ENCODE data around the gene MECR.

Gene MECR

DNA sequence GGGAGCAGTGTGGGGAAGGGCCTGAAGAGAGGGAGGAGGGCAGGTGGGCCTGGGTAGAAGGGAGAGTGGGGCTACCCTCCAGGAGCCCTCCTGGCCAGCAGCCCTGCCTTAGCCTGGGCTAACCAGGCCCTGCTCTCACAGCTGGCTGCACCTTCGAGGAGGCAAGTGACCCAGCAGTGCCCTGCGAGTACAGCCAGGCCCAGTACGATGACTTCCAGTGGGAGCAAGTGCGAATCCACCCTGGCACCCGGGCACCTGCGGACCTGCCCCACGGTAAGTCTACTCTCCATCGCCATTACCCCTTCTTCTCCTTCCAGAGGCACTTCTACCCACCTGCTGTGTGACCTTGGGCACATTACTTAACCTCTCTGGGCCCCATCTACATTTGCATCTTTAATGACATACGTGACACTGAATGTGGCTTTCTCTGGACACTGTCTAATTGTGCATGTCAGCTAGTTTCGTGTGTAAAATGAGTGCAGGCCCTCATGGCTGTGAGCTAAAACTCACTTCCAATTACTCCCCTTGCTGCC lies 24.5 kb upstream of the MECR start:
- DNase-seq (ENCODE audit: low read depth in 2 of 2) = no peak

DNA sequence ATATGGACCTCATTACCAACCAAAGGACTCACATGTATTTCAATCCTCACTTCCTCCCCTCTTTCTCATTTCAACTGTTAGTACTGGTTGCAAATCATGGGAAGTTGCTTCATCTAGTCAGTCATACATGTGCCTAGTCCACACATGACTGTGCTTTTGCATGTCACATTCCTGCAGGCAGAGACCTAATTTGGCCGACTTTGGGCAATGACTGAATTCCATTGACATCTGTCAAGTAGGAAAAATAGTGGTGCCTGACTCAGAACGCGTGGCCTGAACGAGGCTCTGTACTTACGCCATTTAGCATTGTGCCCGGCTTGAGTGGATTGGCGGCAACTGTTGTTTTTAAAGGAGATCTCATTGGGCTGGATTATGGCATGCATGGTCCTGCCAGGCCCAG lies 23.6 kb upstream of the MECR start:
- DNase-seq (ENCODE audit: low read depth in 2 of 2) = no peak

DNA sequence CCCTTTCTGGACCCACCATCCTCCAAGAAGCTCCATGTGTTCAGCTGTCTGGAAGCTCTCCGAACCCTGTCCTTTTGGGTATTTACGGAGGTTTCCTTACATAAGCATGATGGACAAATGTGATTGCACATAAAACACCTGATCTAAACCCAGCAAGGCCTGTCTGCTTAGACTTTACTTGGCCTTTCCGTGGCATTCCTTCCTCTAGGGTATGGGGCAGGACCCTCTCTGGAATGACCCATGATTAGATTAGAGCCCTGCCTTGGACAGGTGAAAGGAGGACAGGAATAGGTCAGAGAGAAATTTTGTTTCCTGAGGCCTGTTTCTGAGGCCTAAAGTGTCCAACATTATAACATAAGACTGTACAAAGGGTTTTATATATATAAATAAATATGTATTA lies 22.4 kb upstream of the MECR start:
- DNase-seq (ENCODE audit: low read depth in 2 of 2) = no peak

DNA sequence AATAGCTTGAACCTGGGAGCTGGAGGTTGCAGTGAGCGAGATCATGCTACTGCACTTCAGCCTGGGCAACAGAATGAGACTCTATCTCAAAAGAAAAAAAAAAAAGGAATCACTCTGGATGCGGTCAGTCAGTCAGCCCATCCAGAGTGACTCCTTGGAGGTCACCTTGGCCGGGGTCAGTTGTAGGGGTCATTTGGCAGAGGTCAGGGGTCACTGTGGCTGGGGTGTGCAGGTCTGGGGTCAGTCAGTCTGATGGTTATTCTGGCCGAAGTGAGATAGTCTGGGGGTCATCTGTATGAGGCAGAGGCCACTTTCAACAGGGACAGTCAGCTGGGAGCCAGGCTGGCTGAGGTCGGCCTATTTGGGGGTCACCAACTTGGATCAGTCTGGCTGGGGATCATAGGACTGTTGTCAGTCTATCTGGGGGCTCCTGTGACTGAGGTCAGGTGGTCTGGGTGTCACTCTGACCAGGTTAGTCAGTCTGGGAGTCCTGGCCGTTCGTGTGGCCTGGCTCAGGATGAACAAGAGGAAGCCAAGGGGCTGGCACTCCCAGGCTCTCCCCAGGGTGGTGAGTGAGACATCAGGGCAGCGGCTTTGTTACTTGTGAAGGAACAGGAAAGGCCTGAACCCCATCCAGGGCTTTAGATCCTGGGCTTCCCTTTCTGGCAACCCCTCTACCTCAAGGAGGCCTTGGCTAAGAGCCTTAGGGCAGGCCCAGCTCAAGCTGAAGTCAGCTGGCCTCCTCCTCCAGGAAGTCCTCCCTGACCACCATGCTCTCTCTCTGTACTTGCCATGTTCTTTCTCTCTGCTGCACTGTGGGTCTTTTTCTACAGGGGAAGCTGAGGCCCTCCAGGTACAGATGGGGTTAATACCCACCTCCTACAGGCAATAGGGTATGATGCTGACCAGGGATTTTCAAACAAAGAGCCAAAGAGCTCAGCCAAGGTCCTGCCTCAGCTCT lies 20.7 kb upstream of the MECR start:
- no peak for DNase-seq (ENCODE audit: low read depth in 2 of 2)

DNA sequence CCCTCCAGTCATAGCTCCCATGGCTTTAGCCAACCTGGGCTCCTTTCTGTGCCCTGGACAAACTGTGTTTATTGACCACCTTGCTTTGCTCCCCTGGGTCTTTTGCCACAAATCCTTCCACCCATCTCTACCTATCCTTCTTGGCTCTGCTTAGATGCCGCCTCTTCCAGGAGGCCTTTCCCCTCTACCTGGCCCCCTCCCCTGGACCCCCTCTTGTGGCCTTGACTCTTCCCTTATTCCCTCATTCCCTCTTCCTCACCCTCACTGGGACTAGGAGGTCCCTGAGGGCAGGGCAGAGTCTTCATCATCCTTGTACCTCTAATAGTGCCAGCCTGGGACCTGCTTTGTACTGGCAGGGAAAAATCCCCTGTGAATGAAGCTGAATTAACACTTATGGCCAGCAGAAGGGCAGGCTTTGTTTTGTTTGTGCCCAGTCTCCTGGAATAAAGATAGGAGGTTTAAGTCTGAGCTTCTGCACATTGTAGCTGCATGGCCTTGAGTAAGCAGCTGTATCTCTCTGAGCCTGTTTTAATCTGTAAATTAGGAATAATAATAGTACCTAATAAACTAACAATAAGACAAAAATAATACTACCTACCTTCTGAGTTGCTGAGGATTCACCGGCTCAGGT lies 19.3 kb upstream of the MECR start:
- DNase-seq (ENCODE audit: low read depth in 2 of 2) = no peak

DNA sequence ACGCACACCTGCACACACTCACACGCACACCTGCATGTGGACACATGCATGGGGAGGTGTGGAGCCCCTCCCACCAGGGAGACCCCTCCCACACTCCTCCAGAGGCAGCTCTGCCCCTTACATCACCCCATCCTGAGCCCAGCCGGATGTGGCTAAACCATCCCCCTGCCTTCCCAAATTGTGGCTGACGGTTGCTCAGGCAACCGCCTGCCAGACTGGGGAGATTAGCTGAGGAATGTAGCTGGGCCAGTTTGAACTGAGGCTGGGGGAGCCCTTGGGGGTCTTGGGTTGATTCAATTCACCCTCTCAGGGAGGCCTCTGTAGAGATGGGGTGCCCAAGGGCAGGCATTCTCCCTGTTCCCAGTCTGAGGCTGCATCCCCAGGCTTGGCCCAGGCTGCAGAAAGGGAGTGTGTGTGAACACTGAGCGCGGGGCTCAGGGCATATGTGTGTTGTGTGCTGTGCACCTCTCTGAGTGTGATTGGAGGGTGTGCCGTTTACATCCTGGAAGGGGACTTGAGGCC lies 18.5 kb upstream of the MECR start:
- DNase-seq (ENCODE audit: low read depth in 2 of 2) = no peak

DNA sequence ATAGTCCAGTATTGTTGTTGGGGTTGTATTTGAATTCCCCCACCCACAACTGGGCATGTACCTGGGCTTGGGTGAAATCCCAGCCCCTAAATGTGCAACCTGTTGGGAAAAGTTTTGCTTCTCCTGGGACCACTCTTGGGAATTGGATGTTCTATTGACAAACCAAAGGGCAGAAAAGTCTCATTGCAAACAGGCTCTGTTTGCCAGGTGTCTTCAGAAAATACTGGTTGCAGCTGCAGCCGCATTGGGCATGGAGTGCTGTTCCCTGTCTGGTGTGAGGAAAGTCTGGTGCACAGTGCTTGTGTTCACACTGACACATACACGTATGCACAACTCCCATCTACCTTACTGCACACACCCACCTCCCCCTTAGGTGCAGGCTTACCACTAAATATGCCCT lies 17.7 kb upstream of the MECR start:
- DNase-seq (ENCODE audit: low read depth in 2 of 2) = no peak

DNA sequence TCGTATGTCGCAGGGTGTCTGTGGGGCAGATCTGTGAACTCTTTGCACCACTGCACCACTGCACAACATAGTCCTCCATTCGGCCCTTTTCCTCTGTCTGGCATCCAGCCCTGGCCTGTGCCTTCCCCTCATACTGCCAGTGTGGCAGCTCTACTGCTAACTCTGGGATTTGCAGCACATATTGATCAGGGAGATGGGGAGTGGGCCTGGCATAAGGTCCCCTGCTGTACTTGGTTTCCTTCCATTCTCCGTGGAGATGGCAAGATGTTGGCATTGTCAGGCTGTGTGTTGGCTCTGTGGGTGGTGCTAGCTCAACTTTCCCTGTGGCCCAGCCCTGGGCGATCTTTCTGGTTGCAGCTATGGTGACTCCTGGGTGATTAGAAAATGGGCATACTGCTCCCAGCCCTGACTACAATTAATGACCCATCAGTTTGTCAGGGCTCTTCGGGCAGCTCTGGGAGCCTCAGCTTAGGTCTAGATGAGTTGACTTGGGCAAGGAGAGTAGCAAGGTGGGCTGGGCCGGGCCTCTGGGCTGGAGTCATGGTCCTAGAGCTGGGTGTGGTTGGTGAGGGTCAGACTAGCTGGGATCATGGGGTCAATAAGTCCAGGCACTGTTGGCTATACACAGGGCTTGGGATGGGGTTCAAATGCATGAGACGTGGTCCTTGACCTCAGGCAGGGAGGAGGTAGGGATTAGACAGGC lies 17.0 kb upstream of the MECR start:
- no peak for DNase-seq (ENCODE audit: low read depth in 2 of 2)

DNA sequence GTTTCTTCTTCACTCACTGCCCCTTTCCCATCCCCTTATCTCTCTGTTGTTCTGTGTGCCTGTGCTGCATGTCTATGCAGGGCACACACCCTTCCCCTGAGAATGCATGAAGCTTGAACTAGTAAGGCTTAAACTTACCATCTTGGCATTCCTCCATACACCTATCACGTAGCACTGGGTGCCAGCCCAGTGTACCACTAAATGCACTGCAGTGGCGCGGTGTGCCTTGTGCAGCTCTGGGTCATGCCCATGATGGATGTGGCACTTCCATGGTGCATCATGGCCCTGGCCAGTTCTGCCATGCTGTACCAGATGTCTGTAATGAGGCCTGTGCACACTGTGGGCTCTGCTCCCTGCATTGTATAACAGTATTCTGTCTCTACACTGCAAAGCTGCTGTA lies 16.3 kb upstream of the MECR start:
- DNase-seq (ENCODE audit: low read depth in 2 of 2) = no peak

DNA sequence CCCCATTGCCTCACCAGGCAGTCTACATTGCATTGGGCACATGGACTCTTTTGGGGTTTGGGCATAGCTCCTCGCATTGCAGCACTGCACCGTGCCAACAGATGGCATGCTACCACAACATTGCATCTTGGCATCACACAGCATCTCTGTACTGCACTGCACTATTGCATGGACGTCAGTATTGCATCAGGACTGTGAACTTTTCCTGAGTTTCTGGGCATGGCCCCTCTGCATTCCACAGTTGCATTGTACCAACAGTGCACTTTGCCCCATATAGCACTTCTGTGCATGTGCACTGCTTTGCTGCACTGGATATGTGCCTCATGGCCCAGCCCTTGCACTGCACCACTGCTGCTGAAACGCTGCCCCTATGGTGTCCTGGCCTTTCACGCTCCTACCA lies 15.1 kb upstream of the MECR start:
- no peak for DNase-seq (ENCODE audit: low read depth in 2 of 2)

DNA sequence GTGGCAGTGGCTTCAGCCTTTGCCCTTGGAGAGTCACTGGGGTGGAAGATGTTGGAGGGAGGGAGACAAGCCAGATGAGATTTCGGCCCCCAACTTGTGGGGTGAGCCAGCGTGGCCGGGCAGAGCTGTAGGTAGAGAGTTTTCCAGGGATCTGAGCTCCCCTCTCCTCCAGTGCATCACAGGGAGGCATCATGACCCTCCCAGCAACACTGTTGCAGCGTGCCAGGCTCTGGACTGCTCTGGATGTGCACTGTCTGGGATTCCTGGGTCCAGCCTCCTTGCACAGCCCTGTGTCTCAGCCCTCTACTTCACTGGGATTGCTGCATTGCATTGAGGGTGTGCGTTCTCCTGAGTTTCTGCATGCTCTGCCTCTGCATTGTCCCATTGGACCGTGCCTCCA lies 14.5 kb upstream of the MECR start:
- DNase-seq (ENCODE audit: low read depth in 2 of 2) = no peak

DNA sequence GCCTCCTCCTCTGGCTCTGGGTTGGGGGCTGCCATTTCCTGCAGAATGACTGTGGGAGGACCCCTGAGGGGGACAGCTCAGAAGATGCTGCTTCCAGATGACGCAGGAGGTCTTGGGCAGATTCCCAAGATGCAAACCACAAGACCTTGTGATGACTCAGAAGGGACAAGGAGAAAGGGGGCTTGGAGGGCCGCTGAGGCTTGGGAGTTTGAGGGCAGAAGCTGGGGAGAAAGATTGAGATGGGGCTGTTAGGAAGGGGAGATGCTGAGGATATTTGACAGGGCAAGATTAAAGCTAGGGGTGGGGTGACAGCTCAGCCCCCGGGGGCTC lies 13.1 kb upstream of the MECR start:
- no peak for DNase-seq (ENCODE audit: low read depth in 2 of 2)

DNA sequence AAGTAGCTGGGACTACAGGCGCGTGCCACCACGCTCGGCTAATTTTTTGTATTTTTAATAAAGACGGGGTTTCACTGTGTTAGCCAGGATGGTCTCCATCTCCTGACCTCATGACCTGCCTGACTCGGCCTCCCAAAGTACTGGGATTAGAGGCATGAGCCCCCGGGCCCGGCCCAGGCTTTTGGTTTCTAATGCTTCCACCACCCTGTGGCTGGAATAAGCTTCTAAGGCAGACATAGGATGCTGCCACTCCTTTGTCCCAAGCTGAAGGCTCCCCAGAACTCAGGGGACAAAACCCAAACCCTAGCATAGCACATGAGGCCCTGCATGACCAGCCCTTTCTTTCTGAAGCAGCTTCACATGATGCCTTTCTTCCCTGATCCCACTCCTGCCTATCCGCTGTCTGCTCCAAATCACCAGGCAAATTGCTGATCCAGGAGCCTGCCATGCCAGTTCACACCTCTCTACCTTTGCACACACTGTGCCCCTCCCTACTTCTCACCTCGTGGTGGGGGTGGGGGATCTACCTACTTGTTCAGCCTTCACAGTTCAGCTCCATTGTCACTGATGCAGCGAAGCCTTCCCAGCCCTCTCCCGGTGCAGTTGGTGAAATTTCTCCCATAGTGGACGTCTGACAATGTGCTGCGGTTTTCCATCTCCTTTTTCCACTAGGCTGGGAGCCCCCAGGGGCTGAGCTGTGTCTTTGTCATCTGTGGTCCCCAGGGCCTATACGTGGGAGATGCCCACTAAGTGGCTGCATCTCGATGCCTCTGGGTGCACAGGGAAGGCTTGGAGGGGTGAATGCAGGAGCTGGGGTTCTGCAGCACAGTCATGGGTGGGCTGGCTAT lies 12.5 kb upstream of the MECR start:
- no peak for DNase-seq (ENCODE audit: low read depth in 2 of 2)

DNA sequence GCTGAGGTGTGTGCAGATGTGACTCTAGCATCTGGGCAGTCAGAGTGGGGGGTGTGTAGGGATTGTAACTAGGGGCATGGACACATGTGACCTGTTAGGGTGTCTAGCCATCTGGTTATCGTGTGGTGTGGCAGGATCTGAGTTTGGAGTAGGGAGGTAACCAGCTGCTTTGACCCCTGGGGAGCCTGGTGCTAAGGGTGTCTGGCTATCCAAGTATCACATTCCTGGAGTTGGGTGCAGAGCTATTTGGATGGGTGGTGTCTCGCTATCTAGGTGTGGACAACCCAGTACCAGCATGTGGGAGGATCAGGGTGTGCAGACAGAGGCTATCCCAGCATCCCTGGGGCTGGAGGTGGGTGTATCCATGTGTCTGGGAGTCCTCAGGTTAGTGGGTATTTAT lies 10.3 kb upstream of the MECR start:
- DNase-seq (ENCODE audit: low read depth in 2 of 2) = no peak

DNA sequence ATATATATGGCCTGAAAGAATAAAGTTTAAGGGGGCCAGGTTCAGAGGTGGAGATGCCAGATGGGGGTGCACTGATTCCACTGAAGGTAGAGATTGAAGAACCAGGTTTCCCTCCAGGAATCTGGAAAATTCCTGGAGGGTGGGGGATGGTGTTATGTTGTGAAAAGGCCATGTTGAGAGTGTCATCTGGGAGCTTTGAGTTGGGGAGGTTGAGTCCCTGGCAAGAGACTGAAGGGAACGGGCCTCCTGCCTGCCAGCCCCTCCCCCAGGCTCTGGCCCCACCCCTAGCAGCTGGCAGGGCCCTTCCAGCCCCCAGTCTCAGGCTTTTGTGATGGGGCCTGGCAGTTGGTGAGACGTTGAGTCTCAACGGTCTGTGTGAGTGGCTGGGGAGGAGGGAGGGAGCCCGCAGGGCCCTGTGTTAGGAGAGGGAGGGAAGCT lies 9.7 kb upstream of the MECR start:
- no peak for DNase-seq (ENCODE audit: low read depth in 2 of 2)

DNA sequence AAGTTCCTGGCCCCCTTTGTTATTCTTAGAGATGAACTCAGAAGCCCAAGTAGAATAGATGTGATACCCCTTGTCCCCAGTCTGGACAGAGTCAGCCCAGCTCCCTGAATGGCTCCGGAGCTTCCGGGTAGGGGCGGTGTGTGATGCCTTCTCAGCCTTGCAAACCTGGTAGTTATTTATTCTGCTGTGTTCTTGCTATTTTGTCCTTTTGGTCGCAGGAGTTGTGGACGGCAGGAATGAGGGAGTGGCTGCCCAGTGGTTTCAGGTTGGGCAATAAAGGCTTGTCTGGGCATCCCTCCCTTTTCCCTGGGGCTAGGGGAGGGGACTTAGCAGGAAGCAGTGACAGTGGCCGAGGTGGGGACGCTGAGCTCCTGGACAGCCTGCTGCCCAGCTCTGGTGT lies 8.4 kb upstream of the MECR start:
- DNase-seq (ENCODE audit: low read depth in 2 of 2) = no peak

DNA sequence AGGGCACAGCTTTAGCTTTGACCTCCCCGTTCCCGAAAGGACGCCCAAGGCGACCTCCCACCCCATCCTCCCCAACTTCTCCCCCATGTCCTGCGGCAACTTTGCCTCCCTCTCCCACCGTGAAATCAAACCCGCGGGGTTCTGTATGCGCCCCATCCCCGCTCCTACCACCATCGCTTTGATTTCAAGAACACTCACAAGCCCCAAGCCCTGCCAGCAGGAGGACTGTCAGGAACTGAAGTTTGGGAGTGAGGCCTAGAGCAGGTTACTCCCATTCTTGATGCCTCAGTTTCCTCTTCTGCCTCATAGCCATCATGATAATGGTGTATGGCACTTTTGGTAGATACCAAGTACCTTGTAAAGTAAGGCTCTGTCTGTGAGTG lies 7.9 kb upstream of the MECR start:
- no peak for DNase-seq (ENCODE audit: low read depth in 2 of 2)

DNA sequence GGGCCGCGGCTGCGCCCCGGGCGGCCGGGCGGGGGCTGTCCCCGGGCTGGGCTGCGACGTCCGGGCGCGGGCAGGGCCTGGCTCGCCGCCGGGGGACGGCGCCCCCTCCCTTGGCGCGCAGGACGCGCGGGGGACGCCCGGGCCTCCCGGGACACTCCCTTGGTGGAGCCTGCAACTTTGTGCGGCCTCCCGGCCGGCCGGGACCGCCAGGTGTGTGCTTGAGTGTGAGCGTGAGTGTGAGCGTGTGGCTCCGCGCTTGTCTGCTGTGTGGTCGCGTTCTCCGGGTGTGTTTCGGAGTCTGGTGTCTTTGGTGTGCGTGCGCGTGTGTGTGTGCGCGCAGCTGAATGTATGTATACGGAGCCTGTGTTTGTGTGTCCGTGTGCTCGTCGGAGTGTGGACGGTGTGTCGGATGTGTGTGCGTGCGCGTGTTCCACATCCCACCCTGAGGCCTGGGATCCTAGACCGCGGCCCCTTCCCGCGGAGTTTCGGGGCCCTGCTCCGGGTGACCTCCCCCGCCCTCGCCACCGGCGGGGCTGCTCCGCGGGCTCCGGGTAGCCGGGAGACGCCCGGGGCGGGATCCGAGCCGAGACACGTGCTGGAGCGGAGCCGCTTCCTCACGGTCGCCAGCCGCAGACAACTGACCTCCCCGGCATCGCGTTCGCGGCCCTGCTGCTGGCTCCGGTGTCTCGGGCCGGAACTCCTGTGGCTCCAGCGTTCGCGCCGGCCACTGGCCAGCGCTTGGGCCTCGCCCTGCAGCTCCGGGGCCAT lies 7.3 kb upstream of the MECR start:
- DNase-seq (ENCODE audit: low read depth in 2 of 2) = no peak

DNA sequence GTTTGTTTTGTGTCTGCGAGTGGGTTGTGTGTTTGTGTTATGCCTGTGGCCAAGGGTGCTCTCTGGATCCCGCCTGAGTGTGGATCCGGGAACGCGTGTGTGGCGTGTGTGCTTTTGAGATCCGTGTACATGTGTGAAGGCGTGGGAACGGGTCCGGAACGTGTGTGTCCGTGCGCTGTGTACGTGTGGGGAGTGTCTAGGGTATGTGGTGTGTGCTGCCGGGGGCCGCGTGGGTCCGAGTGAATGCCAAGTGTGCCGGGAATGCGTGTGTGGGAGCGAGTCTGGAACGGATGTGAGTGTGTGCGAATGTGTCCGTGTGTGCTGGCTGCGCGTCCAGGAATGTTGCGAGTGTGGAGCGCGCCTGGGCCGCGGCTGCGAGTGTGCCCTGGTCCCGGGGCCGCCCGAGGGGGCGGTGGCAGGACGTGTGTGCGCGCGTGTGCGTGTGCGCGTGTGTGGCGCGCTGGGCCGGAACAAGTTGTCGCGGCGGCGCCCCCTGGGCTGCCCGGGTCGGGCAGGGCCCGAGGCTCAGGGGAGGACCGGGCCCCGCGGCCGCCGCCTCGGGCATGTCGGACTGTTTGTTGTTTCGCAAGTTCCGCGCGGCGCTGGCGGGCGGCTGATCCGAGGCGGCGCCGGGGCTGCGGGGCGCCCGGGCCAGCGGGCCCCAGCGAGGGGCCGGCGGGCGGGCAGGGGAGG lies 6.5 kb upstream of the MECR start:
- no peak for DNase-seq (ENCODE audit: low read depth in 2 of 2)

DNA sequence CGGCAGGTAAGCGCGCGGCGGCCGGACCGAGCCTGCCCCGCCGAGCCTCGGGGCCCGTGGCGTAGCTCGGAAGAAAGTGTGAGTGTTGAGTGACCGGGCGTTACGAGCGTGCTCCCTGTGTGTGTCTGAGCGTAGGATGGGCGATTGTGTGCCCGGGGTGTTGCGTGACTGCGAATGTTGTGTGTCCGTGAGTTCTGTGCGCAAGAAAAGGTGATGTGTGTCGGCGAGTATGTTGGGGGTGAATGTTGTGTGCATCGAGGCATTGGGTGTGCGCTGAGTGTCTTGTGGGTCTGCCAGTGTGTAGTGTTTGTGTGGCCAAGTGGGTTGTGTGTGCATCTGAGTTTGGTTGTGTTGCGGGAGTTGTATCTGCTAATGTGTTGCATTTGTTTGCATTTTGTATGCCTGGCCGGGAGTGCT lies 6.0 kb upstream of the MECR start:
- no peak for DNase-seq (ENCODE audit: low read depth in 2 of 2)

All from activated CD4-positive, alpha-beta T cell treated with anti-CD3 and anti-CD28 coated beads for 24 hours (primary cell).